CD4-positive, alpha-beta T cell (primary cell): Measurements from ENCODE around the gene RTN3. TPM values are rescaled to one million over a fixed set of nuclear protein-coding genes. Genes with fewer than 3 reads are reported as not detected.
"Not testable (repeated sequence)": the region's sequence is repeated elsewhere in the genome, so short reads cannot be mapped to it uniquely, and the experiment has no call there.

Source experiments
- ATAC-seq: fragments of 200-7000 bp; cut with Tn5 transposase; one replicate; pipeline ENCODE4 v1.10.0; 2022; ENCODE audit warnings: mild to moderate bottlenecking; ENCODE audit not compliant: poor library complexity
- CTCF ChIA-PET: fragments of 350-600 bp; sonication (Branson Sonifier 250); formaldehyde crosslinking; loops from one replicate; lab custom pipeline; 2021; ENCODE audit warnings: antibody characterized with exemption, inconsistent platforms; lab: Charles Lee
- POLR2A ChIA-PET: fragments of 350-600 bp; sonication (Branson Sonifier 250); formaldehyde crosslinking; loops from one replicate; lab custom pipeline; 2021; ENCODE audit warnings: antibody characterized with exemption, inconsistent platforms; lab: Charles Lee
- DNase-seq, 14 experiments: peaks; one replicate each; pipeline ENCODE4 v3.0.0-alpha.2; 2013 to 2020; ENCODE audit warnings: mixed read lengths in 2 of 14
- H3K27ac ChIP-seq, 2 donors: one replicate each; pipeline versions ENCODE4 v1.5.1 to v1.7.0; 2013; ENCODE audit warnings: low read length in 2 of 2, low read depth in 1 of 2, mild to moderate bottlenecking in 1 of 2
- H3K27me3 ChIP-seq, 2 experiments: 1 replicate in 1 of 2; 2 replicates in 1 of 2; pipeline versions ENCODE4 v1.6.1 to v1.7.0; 2013; ENCODE audit warnings: low read length in 2 of 2, control low read depth in 1 of 2, mild to moderate bottlenecking in 1 of 2, moderate library complexity in 1 of 2; ENCODE audit not compliant: insufficient read depth in 2 of 2, control insufficient read depth in 1 of 2
- H3K36me3 ChIP-seq: one replicate; pipeline ENCODE4 v1.6.1; 2013; ENCODE audit warnings: low read length, control low read depth; ENCODE audit not compliant: insufficient read depth
- H3K4me1 ChIP-seq: one replicate; pipeline ENCODE4 v1.6.1; 2013; ENCODE audit warnings: low read length, control low read depth; ENCODE audit not compliant: insufficient read depth
- H3K4me3 ChIP-seq: one replicate; pipeline ENCODE4 v1.5.1; 2013; ENCODE audit warnings: mild to moderate bottlenecking, low read length, moderate library complexity
- H3K9me3 ChIP-seq, 2 experiments: 1 replicate in 1 of 2; 2 replicates in 1 of 2; pipeline versions ENCODE4 v1.6.1 to v1.7.0; 2013; ENCODE audit warnings: low read length in 2 of 2, mild to moderate bottlenecking in 2 of 2, control low read depth in 1 of 2, moderate library complexity in 1 of 2; ENCODE audit not compliant: control insufficient read depth in 1 of 2, insufficient read depth in 1 of 2
- H3K27ac Mint-ChIP-seq: one replicate; pipeline ENCODE4 v1.8.0; 2020; ENCODE audit warnings: mixed read lengths
- H3K27me3 Mint-ChIP-seq: one replicate; pipeline ENCODE4 v1.8.0; 2021; ENCODE audit warnings: mixed read lengths
- H3K36me3 Mint-ChIP-seq: one replicate; pipeline ENCODE4 v1.8.0; 2021; ENCODE audit warnings: low read depth, mixed read lengths
- H3K4me1 Mint-ChIP-seq: one replicate; pipeline ENCODE4 v1.8.0; 2021; ENCODE audit warnings: low read depth, mixed read lengths
- H3K4me3 Mint-ChIP-seq: one replicate; pipeline ENCODE4 v1.8.0; 2020; ENCODE audit warnings: mild to moderate bottlenecking, mixed read lengths
- H3K9me3 Mint-ChIP-seq: one replicate; pipeline ENCODE4 v1.8.0; 2020; ENCODE audit warnings: mixed read lengths
- CTCF ChIP-seq: fragments of 200-600 bp; IDR thresholded peaks from one replicate; pipeline ENCODE4 v1.8.0; 2022; ENCODE audit warnings: antibody characterized with exemption, mild to moderate bottlenecking
- intact Hi-C, 2 experiments: fragments of 100-400 bp; cut with DNase I in 1 of 2; cut with micrococcal nuclease in 1 of 2; formaldehyde crosslinking; loops; one replicate each; pipeline versions ENCODE4 v1.15.1 to v1.9.0; 2023 to 2025; cut with DNase I, micrococcal nuclease
- polyA plus RNA-seq, 2 donors: library from polyadenylated mRNA; unstranded; fragments of 120-200 nt; gene quantifications; one replicate each; pipeline ENCODE4 v1.2.1, GENCODE V29; 2013
- total RNA-seq, 174 experiments: library from RNA in 2 of 174; stranded (reverse) in 2 of 174; gene quantifications; one replicate each; pipeline ENCODE4 v1.2.3 and lab custom pipeline; 2021 to 2026

RTN3 gene
- total RNA-seq: 10 to 100 TPM; 16.4 to 17.6 TPM
- polyA plus RNA-seq (2013, experiment 1 of 2): 51.3 TPM
- polyA plus RNA-seq (2013, experiment 2 of 2): 49.6 TPM
- 12.7 to 90.6 (median 44.5) reads per million in 172 experiments for total RNA-seq (lab: John Stamatoyannopoulos, UW)

- ATAC-seq (peak; percentile 90), DNase-seq (peak; percentile 94 to 100 (median 98))
- Histone ChIP-seq H3K9me3 (no peaks in the 10 kb centered on the region), H3K4me3 (peak within 1 kb of the TSS; percentile 94), H3K36me3 (no peaks in the 10 kb centered on the region), H3K27ac (peak within 1 kb of the TSS; percentile 62 to 92), H3K4me1 (peaks cover 18% of the 10 kb centered on the region), H3K27me3 (no peaks in the 10 kb centered on the region)
- ChIA-PET POLR2A (interaction anchor here (0.6 to 2.6 kb wide), 11 partner anchors 10 to 840 kb away, joined by 3 to 44 read pairs (median 4); partner anchors contain the start of genes ATL3, PLAAT4, PLAAT5 and SLC3A2), CTCF (interaction anchor here (1.1 to 3.2 kb wide), 4 partner anchors 11 to 86 kb away, joined by 3 to 33 read pairs (median 4); partner anchors contain the start of gene ATL3)
- H3K27me3 Mint-ChIP-seq: no peaks in the 10 kb centered on the region
- H3K36me3 Mint-ChIP-seq: peaks cover 4% of the 10 kb centered on the region
- intact Hi-C loops: loop anchor here (1.0 to 5.0 kb wide), 3 partner anchors 10 to 256 kb away; partner anchors contain the start of genes ATL3 (in 2 of the 2) and NAA40 (in 1 of the 2)
- TF ChIP-seq CTCF: no peak
- H3K27ac Mint-ChIP-seq: peak within 1 kb of the TSS; percentile 59
- no peaks in the 10 kb centered on the region for H3K9me3 Mint-ChIP-seq
- peak within 1 kb of the TSS; percentile 85 for H3K4me3 Mint-ChIP-seq
- H3K4me1 Mint-ChIP-seq: peaks cover 31% of the 10 kb centered on the region
Observed at GRCh38 chr11:63681321-63682065, at the start of gene RTN3. RTN3 (plus strand) TSS chr11:63681500; CDS start chr11:63681637, 137 bp downstream.

GRCh38 chr11:63635762-63636465, 45.4 kb upstream of the RTN3 start:
- Histone ChIP-seq H3K9me3 (no peaks in the 10 kb centered on the region), H3K27me3 (no peaks in the 10 kb centered on the region), H3K27ac (no peak overlapping the region), H3K36me3 (peaks cover 31% of the 10 kb centered on the region), H3K4me1 (peaks cover 5% of the 10 kb centered on the region), H3K4me3 (no peak overlapping the region)
- Mint-ChIP-seq H3K36me3 (peaks cover 53% of the 10 kb centered on the region), H3K9me3 (no peaks in the 10 kb centered on the region), H3K4me1 (peaks cover 16% of the 10 kb centered on the region), H3K4me3 (no peak overlapping the region), H3K27ac (no peak overlapping the region), H3K27me3 (no peaks in the 10 kb centered on the region)
- CTCF ChIA-PET: interaction anchor here (0.6 to 6.4 kb wide), 13 partner anchors 27 to 600 kb away, joined by 3 to 63 read pairs (median 4); partner anchors contain the start of gene PLAAT4
- ATAC-seq (peak; percentile 93), DNase-seq (peak; percentile 59 to 84 (median 70))
- intact Hi-C loops: loop anchor here (1.0 to 10.0 kb wide), 4 partner anchors 101 to 601 kb away; partner anchors contain the start of gene PLAAT4 (in 1 of the 2)
- POLR2A ChIA-PET: interaction anchor here (0.5 to 1.8 kb wide), 6 partner anchors 69 to 423 kb away, joined by 3 to 16 read pairs (median 4); partner anchors contain the start of gene PLAAT4
- peak; percentile 86 for TF ChIP-seq CTCF

GRCh38 chr11:63638436-63638835, 42.9 kb upstream of the RTN3 start:
- H3K4me3 ChIP-seq, H3K4me1 ChIP-seq, H3K4me3 Mint-ChIP-seq, H3K27me3 Mint-ChIP-seq, H3K9me3 ChIP-seq, DNase-seq, H3K27me3 ChIP-seq, ATAC-seq, H3K27ac Mint-ChIP-seq, H3K27ac ChIP-seq, H3K9me3 Mint-ChIP-seq: not testable (repeated sequence)
- intact Hi-C loops: loop anchor here (2.0 to 10.0 kb wide), 4 partner anchors 100 to 604 kb away; partner anchors contain the start of gene PLAAT4 (in 1 of the 2)
- ChIA-PET POLR2A (interaction anchor here (0.6 to 1.9 kb wide), 5 partner anchors 31 to 160 kb away, joined by 4 to 10 read pairs (median 4); partner anchors contain the start of genes ATL3 and PLAAT4), CTCF (interaction anchor here (0.6 to 6.4 kb wide), 9 partner anchors 8 to 167 kb away, joined by 3 to 63 read pairs (median 4); no protein-coding TSS in a partner anchor)
- H3K36me3 ChIP-seq: peaks cover 40% of the 10 kb centered on the region
- peaks cover 16% of the 10 kb centered on the region for H3K4me1 Mint-ChIP-seq
- peaks cover 54% of the 10 kb centered on the region for H3K36me3 Mint-ChIP-seq
